ENCODE results near the gene TCHP. TPM values are rescaled to one million over a fixed set of nuclear protein-coding genes. Genes with fewer than 3 reads are reported as not detected.

TCHP gene
- polyA plus RNA-seq, 1 experiment: 9.1 TPM

DNA sequence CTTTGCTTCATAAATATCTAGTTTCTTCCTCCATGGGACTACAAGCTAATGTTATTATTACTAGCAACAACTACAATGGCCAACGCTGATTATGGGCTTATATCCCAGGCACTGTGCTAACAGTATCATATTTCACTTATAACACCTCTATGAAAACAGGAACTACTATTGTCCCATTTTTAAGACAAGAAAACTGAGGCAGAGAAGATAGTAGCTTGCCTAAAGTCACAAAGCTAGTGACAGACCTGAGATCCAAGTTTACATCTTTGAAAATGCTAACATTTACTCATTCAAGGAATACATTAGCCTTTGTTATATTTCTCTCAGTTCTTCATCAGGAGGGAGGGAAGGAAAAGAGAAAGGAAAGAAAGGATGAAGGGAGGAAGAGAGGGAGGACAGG, 63.3 kb downstream of the TCHP start:
- H3K27ac ChIP-seq (ENCODE audit: low read depth, low read length): no peak overlapping the region
- TF ChIP-seq CTCF (IDR thresholded peaks at IDR 0.05; ENCODE audit: low read depth, low read length): no peak
- CTCF ChIA-PET: interaction anchor here (0.6 to 1.7 kb wide), 3 partner anchors 11 to 468 kb away, joined by 3 to 4 read pairs (median 3); no protein-coding TSS in a partner anchor

DNA sequence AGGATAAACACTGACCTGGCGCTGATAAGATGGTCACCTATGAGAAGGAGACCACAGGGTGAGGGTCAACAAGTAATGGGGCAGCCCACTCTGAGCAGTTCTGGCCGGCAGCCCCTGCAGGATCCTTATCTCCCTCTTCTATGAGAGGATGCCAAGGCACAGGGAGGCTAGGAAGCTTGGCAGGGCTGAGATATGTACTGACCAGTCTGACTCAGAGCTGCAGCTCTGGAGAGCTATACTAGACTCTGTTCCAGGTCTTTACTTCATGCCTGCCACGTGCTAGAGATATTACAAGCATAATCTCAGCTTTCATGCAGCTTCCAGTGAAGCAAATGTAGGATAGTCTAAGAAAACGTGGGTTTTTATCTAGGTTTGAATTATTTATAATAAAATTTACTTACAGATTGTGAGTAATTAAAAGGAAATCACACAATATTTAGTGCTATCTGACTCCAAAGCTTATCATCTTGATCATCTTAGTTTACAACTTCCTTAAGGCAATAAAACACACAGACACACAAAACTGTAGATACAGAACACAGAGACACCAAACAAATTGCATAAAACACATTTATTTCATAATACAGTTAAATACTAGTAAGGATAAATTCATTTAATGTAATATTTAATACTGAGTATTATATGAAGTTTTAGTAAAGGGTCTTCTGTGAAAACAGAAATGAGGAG, 63.8 kb downstream of the TCHP start:
- peak overlapping the region; percentile 41 for H3K27ac ChIP-seq (ENCODE audit: low read depth, low read length)
- CTCF ChIA-PET: interaction anchor here (0.6 to 1.7 kb wide), 4 partner anchors 12 to 468 kb away, joined by 3 to 4 read pairs (median 3); no protein-coding TSS in a partner anchor
- POLR2A ChIA-PET: interaction anchor here (0.6 to 1.2 kb wide), 2 partner anchors 12 to 1511 kb away, joined by 3 read pairs; no protein-coding TSS in a partner anchor
- no peaks in the 10 kb centered on the region for H3K9me3 ChIP-seq (ENCODE audit: control insufficient read depth, insufficient read depth, low read length)
- H3K27me3 ChIP-seq (ENCODE audit: control insufficient read depth, insufficient read depth, low read length): no peaks in the 10 kb centered on the region
- no peak overlapping the region for H3K4me3 ChIP-seq (ENCODE audit: low read depth, low read length)
- no peak for TF ChIP-seq CTCF (IDR thresholded peaks at IDR 0.05; ENCODE audit: low read depth, low read length)
- peak; percentile 29 for DNase-seq (ENCODE audit: low read depth, low spot score)

More for the DNA sequence above, 63.3 kb downstream of the TCHP start:
- POLR2A ChIA-PET: interaction anchor here (0.6 kb wide), 1 partner anchor 1512 kb away, joined by 3 read pairs; no protein-coding TSS in a partner anchor
- DNase-seq (ENCODE audit: low read depth, low spot score): no peak
- Histone ChIP-seq H3K4me3 (ENCODE audit: low read depth, low read length) (no peak overlapping the region), H3K9me3 (ENCODE audit: control insufficient read depth, insufficient read depth, low read length) (no peaks in the 10 kb centered on the region), H3K27me3 (ENCODE audit: control insufficient read depth, insufficient read depth, low read length) (no peaks in the 10 kb centered on the region)

DNA sequence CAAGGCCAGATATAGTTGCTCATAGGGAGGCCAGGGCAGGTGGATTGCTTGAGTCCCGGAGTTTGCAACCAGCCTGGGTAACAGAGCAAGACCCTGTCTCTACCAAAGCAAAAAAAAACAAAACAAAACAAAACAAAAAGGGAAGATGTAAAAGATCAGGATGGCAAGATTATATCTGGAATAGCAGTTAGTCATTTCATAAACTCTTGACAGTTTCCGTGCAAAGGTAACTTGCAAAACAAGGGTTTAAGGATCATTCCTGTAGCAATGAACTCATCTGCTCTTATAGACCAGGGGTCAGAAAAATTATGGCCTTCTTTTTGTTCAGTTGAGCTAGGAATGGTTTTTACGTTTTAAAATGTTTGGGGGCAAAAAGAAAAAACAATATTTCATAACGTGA, 66.5 kb downstream of the TCHP start:
- Histone ChIP-seq H3K9me3 (ENCODE audit: control insufficient read depth, insufficient read depth, low read length) (no peaks in the 10 kb centered on the region), H3K27ac (ENCODE audit: low read depth, low read length) (no peak overlapping the region), H3K4me3 (ENCODE audit: low read depth, low read length) (no peak overlapping the region), H3K27me3 (ENCODE audit: control insufficient read depth, insufficient read depth, low read length) (no peaks in the 10 kb centered on the region)
- ChIA-PET POLR2A (interaction anchor here (0.7 kb wide), 1 partner anchor 1833 kb away, joined by 3 read pairs; no protein-coding TSS in a partner anchor), CTCF (interaction anchor here (1.5 kb wide), 1 partner anchor 33 kb away, joined by 4 read pairs; no protein-coding TSS in a partner anchor)
- no peak for TF ChIP-seq CTCF (IDR thresholded peaks at IDR 0.05; ENCODE audit: low read depth, low read length)
- DNase-seq (ENCODE audit: low read depth, low spot score): no peak

- DNase-seq (ENCODE audit: low read depth, low spot score): no peak
- Histone ChIP-seq H3K9me3 (ENCODE audit: control insufficient read depth, insufficient read depth, low read length) (no peaks in the 10 kb centered on the region), H3K27me3 (ENCODE audit: control insufficient read depth, insufficient read depth, low read length) (no peaks in the 10 kb centered on the region), H3K4me3 (ENCODE audit: low read depth, low read length) (no peak overlapping the region), H3K27ac (ENCODE audit: low read depth, low read length) (no peak overlapping the region)
- no peak for TF ChIP-seq CTCF (IDR thresholded peaks at IDR 0.05; ENCODE audit: low read depth, low read length)
- ChIA-PET CTCF (interaction anchor here (0.8 to 1.5 kb wide), 3 partner anchors 34 to 483 kb away, joined by 3 to 4 read pairs (median 4); partner anchors contain the start of gene ARPC3), POLR2A (interaction anchor here (0.8 kb wide), 1 partner anchor 57 kb away, joined by 3 read pairs; no protein-coding TSS in a partner anchor)
Observed at GRCh38 chr12:109967383-109968031, 67.4 kb downstream of the TCHP start.

Small RNAs within 50 kb of the gene (small RNA-seq; reads per million reads assigned to genes)
- gene RN7SL441P (ENCODE audit: insufficient read length, low read depth): not detected

Other genes starting within 250 kb of the TCHP start
- gene FAM222A, start 186.4 kb upstream of the TCHP start, polyA plus RNA-seq (2011; rRNA removed): 0.15 and 0.16 TPM in 2 replicates
- 5.2 and 6.8 TPM in 2 replicates for gene TRPV4, start 66.9 kb upstream of the TCHP start, polyA plus RNA-seq (2011; rRNA removed)
- gene GLTP, start 19.7 kb upstream of the TCHP start, polyA plus RNA-seq (2011; rRNA removed): 28.8 and 30.3 TPM in 2 replicates
- 57.9 and 62.0 TPM in 2 replicates for gene GIT2, start 96.1 kb downstream of the TCHP start, polyA plus RNA-seq (2011; rRNA removed)
- gene ANKRD13A, start 99.2 kb downstream of the TCHP start, polyA plus RNA-seq (2011; rRNA removed): 202 and 246 TPM in 2 replicates
- gene C12orf76, start 148.2 kb downstream of the TCHP start, polyA plus RNA-seq (2011; rRNA removed): 9.2 and 11.4 TPM in 2 replicates
- 13.3 and 22.1 TPM in 2 replicates for gene IFT81, start 224.1 kb downstream of the TCHP start, polyA plus RNA-seq (2011; rRNA removed)